ENCODE results near the gene ASMTL.
A peak's percentile ranks its signal among the peaks of the same experiment; 100 is the strongest.

DNA sequence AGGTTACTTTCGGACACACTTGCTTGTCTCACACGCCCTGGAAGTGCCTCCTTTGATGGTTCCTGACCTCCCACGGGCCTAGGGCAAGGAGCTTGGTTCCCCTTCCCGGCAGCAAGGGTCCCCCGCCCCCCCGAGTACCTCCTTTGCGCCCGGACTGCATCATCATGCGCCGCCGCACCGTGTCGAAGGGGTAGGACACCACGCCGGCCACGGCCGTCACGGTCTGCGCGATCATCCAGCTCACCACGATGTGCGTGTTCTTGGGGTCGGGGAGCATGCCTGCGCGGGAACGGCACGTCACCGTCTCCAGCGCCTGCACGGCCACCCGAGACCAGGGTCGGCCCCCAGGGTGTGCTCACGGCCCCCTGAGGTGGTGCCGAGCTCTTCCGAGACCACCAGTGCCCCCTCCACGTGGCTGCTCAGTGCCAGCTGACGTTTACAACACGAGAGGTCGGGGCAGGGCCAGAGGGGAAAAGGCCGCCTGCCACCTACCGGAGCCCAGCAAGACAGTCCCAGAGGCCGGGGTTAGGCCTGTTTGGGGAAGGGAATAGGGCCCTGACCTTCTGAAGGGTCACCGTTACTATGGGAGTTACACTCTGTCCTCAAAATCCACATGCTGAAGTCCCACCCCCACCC, 65.5 kb downstream of the ASMTL start:
- TF ChIP-seq CTCF (IDR thresholded peaks at IDR 0.05; ENCODE audit: insufficient read depth, low read length): no peak
- peak; percentile 30; the same call in 1 of the 2 replicates for TF ChIP-seq POLR2AphosphoS5 (IDR thresholded peaks at IDR 0.05; ENCODE audit: low read depth)
- TF ChIP-seq REST (IDR thresholded peaks at IDR 0.05; ENCODE audit: insufficient replicate concordance, low read depth): no peak
- TF ChIP-seq SPI1 (IDR thresholded peaks at IDR 0.05; ENCODE audit: borderline replicate concordance, low read depth): no peak
- TF ChIP-seq GABPA (IDR thresholded peaks at IDR 0.05; ENCODE audit: low read depth): no peak

Data from HL-60 (cell line).